ENCODE measurements around the gene CGREF1. TPM values are rescaled to one million over a fixed set of nuclear protein-coding genes. Genes with fewer than 3 reads are reported as not detected.

Gene CGREF1
- total RNA-seq, 2 experiments from 2014 or later, result 1.1 to 2.5 TPM

GRCh38 chr2:27096748-27097297 lies 22.1 kb downstream of the CGREF1 start:
- no peaks in the 10 kb centered on the region for H3K27me3 Mint-ChIP-seq
- H3K36me3 Mint-ChIP-seq, result no peaks in the 10 kb centered on the region
- DNase-seq, result no peak
- CTCF ChIA-PET, result interaction anchor here (1.1 to 7.8 kb wide), 9 partner anchors 8 to 208 kb away, joined by 3 to 74 read pairs (median 5); partner anchors contain the start of genes KHK and TRIM54
- H3K9me3 Mint-ChIP-seq (ENCODE audit: low read depth), result no peaks in the 10 kb centered on the region
- no peak for ATAC-seq
- no peak overlapping the region for H3K4me3 Mint-ChIP-seq
- H3K4me1 Mint-ChIP-seq, result peaks cover 7% of the 10 kb centered on the region
- no peak overlapping the region for H3K27ac Mint-ChIP-seq

DNA sequence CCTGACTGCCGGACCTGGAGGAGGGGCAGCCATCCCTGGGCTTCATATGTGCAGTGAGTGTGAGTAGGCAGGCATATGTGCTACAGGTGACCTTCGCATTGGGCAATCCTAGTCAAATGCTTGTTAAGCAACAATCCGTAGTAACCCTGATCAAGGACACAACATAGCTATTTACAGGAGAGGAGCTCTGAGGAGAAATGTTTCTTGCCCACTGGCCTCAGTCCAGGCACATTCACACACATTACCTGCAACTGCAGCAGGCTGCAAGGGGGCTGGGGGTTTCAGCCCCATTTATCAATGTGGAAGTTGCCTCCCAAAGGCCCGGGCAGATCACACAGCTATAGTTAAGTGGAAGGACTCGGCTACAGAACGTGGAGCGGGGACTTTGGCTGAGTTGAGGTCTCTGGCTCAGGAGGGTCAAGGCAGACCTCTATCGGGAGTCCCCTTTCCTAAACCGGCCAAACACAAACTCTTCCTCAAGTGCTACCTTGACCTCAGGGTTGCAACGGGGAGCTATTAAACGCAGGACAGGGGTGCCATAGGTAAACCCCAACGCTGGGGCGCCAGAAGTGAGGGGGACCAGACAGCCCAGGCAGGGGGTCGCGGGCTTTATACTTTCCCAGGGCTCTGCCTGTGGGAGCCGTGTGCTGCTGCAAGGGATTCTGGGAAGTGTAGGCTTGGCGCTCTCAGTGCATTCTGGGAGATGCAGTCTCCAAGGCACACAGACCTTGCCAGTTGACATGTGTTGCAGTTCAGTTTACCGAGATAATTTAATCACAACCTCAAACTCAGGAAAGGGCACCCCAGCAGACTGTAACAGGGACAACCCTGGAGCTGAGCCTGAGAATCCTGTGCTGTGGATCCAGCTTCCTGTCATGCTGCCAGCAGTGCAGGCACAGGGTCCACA lies 22.9 kb downstream of the CGREF1 start:
- peak; percentile 88 for ATAC-seq
- Mint-ChIP-seq H3K27me3 (no peaks in the 10 kb centered on the region), H3K27ac (no peak overlapping the region), H3K4me3 (no peak overlapping the region), H3K4me1 (peaks cover 7% of the 10 kb centered on the region), H3K9me3 (ENCODE audit: low read depth) (no peaks in the 10 kb centered on the region), H3K36me3 (no peaks in the 10 kb centered on the region)
- DNase-seq, result peak; percentile 65
- CTCF ChIA-PET, result interaction anchor here (1.0 to 7.8 kb wide), 11 partner anchors 9 to 209 kb away, joined by 3 to 74 read pairs (median 4); partner anchors contain the start of genes KHK and TRIM54

GRCh38 chr2:27095427-27095744 lies 23.5 kb downstream of the CGREF1 start:
- Mint-ChIP-seq H3K9me3 (ENCODE audit: low read depth) (no peaks in the 10 kb centered on the region), H3K36me3 (no peaks in the 10 kb centered on the region), H3K4me1 (peaks cover 7% of the 10 kb centered on the region), H3K27ac (no peak overlapping the region), H3K27me3 (no peaks in the 10 kb centered on the region), H3K4me3 (no peak overlapping the region)
- CTCF ChIA-PET, result interaction anchor here (1.0 to 7.8 kb wide), 6 partner anchors 8 to 208 kb away, joined by 3 to 74 read pairs (median 11); partner anchors contain the start of genes KHK and TRIM54
- no peak for ATAC-seq
- no peak for DNase-seq

- CTCF ChIA-PET, result no interaction called here
- Mint-ChIP-seq H3K4me1 (peaks cover 10% of the 10 kb centered on the region), H3K27ac (no peak overlapping the region), H3K27me3 (no peaks in the 10 kb centered on the region), H3K9me3 (ENCODE audit: low read depth) (no peaks in the 10 kb centered on the region), H3K36me3 (no peaks in the 10 kb centered on the region), H3K4me3 (no peak overlapping the region)
- ATAC-seq (no peak), DNase-seq (no peak)
These were observed 24.5 kb downstream of the CGREF1 start for GRCh38 chr2:27094353-27094984.

DNA sequence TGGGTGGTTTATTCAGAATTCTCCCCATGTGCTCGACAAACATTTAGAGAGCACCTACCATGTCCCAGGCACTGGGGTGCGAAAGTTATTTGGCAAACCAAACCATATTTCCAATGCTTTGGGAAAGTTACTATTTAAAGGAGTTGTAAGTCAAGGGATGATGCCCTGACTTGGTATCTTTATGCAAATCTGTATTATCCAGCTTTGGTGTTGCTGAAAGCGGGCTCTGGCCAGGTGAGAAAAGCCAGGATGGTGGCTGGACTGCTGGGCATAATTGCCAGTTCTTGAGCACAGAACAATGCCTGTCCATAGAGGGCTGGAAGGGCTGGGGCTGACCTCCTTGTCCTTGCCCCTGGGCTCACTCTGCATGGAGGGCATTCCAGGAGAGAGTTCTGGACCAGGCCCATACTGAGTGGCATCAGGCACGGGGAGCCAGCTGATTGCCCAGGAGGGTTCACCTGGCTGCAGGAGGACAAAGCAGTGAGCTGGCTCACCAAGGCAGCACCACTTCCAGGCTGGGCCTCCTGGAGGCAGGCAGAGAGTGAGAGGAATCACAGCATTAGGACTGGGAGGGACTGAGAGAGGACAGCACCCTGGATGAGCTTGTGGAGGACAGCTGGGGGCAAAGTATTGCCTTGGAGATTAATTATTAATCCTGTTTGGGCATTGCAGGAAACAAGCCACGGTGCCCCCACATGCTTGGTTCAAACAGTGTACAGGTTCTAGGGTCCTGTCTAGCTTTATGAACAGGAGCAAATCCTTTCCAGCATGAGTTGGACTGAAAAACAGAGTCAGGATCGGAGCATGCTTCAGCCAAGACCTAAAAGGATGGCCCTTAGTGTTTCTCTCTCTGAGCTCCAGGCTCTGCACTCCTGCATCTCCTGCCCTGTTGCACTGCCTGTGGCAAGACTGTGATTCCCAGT lies 25.2 kb downstream of the CGREF1 start:
- DNase-seq, result no peak
- H3K9me3 Mint-ChIP-seq (ENCODE audit: low read depth), result no peaks in the 10 kb centered on the region
- ATAC-seq, result no peak
- H3K4me3 Mint-ChIP-seq, result no peak overlapping the region
- H3K4me1 Mint-ChIP-seq, result peaks cover 10% of the 10 kb centered on the region
- CTCF ChIA-PET, result no interaction called here
- no peak overlapping the region for H3K27ac Mint-ChIP-seq
- H3K27me3 Mint-ChIP-seq, result no peaks in the 10 kb centered on the region
- H3K36me3 Mint-ChIP-seq, result no peaks in the 10 kb centered on the region

DNA sequence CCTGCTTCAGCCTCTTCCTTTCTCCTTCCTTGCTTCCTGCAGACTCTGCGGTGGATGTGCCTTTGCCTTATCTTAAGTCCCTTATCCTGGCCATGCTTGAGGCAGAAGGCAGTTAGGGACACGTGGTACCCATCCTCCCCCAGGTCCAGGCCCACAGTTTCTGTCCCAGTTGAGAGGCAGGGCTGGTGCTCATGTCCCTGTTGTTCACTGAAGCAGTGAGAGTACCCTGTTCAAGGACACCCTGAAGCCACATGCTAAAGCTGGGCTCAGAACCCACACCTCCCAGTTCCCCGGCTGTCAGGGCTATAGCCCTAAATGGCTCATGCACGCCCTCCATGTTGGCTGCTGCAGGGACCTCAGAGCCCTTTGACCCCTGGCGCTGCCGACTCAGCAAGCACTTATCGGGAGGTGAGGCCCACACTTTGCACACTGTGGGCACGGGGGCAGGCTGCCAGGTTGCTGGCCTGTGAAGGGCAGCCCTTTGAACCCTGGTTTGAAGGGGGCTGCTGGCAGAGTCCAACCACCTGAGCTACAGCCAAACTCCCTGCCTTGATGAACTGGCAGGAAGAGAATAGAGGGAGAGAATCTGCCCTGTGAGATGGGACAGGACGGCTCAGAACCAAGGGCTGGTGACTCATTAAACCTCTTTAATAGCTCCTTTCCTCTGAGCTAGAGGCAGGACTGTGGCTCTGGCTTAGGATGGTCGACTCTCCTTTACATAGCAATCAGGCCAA lies 26.1 kb downstream of the CGREF1 start:
- Mint-ChIP-seq H3K27ac (no peak overlapping the region), H3K4me3 (no peak overlapping the region), H3K4me1 (peaks cover 10% of the 10 kb centered on the region), H3K36me3 (no peaks in the 10 kb centered on the region), H3K9me3 (ENCODE audit: low read depth) (no peaks in the 10 kb centered on the region), H3K27me3 (no peaks in the 10 kb centered on the region)
- DNase-seq (no peak), ATAC-seq (no peak)
- CTCF ChIA-PET, result no interaction called here

DNA sequence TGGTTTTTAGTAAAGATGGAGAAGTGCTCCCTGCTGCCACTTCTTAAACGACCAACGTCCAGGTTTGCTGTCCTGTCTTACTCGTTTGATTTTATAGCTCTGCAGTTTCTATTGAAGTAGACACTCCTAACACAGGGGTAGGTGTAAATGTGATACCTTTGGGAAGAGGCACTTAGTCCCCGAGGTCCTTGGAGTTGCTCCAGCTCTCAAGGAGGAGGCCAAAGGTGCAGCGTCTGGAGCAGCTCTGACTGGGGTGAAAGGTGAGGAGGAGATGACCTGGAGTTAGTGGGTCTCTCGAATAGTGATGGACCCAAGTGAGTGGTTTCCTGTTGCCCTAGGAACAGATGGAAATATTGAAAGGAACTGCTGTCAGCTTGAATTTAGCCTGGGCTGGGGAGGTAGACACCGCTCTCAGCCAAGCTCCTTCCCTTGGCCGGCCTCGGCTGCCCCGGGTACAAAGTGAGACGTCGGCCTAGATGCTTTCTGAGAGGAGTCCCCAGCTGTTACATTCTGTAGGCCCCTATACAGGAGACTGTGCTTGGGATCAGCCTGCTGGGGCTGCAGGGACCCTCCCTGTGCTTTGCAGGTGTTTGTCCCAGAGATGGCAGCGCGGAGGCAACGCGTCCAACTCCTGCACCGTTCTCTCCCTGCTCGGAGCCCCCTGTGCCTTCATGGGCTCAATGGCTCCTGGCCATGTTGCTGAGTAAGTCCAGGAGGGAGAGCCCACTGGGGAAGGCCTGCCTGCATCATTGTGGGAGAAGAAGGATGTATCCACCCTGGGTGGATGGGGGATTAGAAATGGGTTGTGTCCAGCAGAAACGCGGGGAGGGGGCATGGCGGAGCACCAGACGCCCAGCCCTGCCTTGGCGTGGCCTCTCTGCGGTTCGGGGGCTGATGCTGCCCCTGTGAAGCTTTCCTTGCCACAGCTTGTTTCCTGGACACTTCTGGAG lies 26.9 kb downstream of the CGREF1 start:
- no peaks in the 10 kb centered on the region for H3K9me3 Mint-ChIP-seq (ENCODE audit: low read depth)
- CTCF ChIA-PET, result interaction anchor here (0.6 to 1.0 kb wide), 2 partner anchors 113 to 130 kb away, joined by 3 to 4 read pairs; no protein-coding TSS in a partner anchor
- no peak overlapping the region for H3K4me3 Mint-ChIP-seq
- H3K27ac Mint-ChIP-seq, result no peak overlapping the region
- no peaks in the 10 kb centered on the region for H3K27me3 Mint-ChIP-seq
- DNase-seq (no peak), ATAC-seq (no peak)
- peaks cover 18% of the 10 kb centered on the region for H3K4me1 Mint-ChIP-seq
- H3K36me3 Mint-ChIP-seq, result no peaks in the 10 kb centered on the region

- Mint-ChIP-seq H3K4me3 (no peak overlapping the region), H3K9me3 (ENCODE audit: low read depth) (no peaks in the 10 kb centered on the region), H3K27ac (no peak overlapping the region), H3K36me3 (no peaks in the 10 kb centered on the region), H3K4me1 (peaks cover 19% of the 10 kb centered on the region), H3K27me3 (no peaks in the 10 kb centered on the region)
- no peak for ATAC-seq
- CTCF ChIA-PET, result interaction anchor here (0.7 to 5.6 kb wide), 5 partner anchors 10 to 191 kb away, joined by 3 to 37 read pairs (median 9); partner anchors contain the start of gene PREB
- DNase-seq, result no peak
These were observed 29.6 kb downstream of the CGREF1 start for GRCh38 chr2:27089111-27089954.

DNA sequence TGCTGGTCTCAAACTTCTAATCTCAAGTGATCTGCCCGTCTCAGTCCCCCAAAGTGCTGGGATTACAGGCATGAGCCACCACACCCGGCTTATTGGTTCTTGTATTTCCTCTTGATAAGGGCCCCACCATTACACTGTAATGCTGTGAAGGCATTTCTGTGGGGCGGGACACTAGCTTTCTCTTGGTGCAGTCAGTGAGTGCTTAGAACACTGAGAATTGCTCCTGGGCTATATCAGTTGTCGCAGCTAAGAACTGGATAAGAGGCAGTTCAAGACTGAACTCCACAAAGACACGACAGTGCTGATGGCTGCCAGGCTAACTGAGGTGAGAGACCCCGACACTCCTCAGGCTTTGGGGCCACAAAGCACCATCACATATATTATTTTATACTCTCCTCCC lies 30.3 kb downstream of the CGREF1 start:
- ATAC-seq (no peak), DNase-seq (no peak)
- no peak overlapping the region for H3K4me3 Mint-ChIP-seq
- peaks cover 22% of the 10 kb centered on the region for H3K4me1 Mint-ChIP-seq
- CTCF ChIA-PET, result interaction anchor here (1.8 to 5.6 kb wide), 6 partner anchors 9 to 191 kb away, joined by 7 to 40 read pairs (median 21); partner anchors contain the start of genes AGBL5 and PREB
- no peaks in the 10 kb centered on the region for H3K27me3 Mint-ChIP-seq
- H3K27ac Mint-ChIP-seq, result no peak overlapping the region
- H3K36me3 Mint-ChIP-seq, result no peaks in the 10 kb centered on the region
- H3K9me3 Mint-ChIP-seq (ENCODE audit: low read depth), result no peaks in the 10 kb centered on the region

DNA sequence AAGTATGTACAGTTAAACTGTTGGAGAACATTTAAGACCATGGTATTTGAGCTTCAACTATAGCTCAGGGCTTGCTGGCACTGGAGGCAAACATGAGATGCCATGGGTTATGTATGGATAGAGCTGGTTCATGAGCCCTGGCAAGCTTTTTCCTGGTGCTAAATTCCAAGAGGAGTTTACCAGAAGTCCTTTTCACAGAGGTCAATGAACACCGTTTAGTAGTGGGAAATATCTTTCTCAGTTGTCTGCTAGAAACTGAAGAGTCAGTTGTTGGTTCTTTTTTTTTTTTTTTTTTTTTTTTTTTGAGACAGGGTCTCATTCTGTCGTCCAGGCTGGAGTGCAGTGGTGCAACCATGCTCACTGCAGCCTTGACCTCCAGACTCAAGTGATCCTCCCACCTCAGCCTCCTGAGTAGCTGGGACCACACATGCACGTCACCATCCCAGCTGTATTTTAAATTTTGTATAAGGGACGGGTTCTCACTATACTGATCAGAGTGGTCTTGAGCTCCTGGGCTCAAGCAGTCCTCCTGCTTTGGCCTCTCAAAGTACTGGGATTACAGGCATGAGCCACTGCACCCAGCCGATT lies 31.0 kb downstream of the CGREF1 start:
- Mint-ChIP-seq H3K9me3 (ENCODE audit: low read depth) (no peaks in the 10 kb centered on the region), H3K4me1 (peaks cover 22% of the 10 kb centered on the region), H3K27me3 (no peaks in the 10 kb centered on the region), H3K36me3 (no peaks in the 10 kb centered on the region), H3K27ac (no peak overlapping the region), H3K4me3 (peak overlapping the region; percentile 78)
- no peak for ATAC-seq
- CTCF ChIA-PET, result interaction anchor here (0.7 to 5.6 kb wide), 11 partner anchors 9 to 217 kb away, joined by 3 to 40 read pairs (median 8); partner anchors contain the start of genes ABHD1, AGBL5, OST4 and PREB
- no peak for DNase-seq
